Subcutaneous adipose tissue (tissue), 4 donors: Measurements from ENCODE around the gene IDH3B. TPM values are rescaled to one million over a fixed set of nuclear protein-coding genes. Genes with fewer than 3 reads are reported as not detected.

Source experiments
- CTCF ChIP-seq: fragments of 450-650 bp; IDR thresholded peaks from one replicate; pipeline ENCODE4 v1.5.1; 2016; ENCODE audit warnings: low read depth, mild to moderate bottlenecking, control low read depth, antibody characterized with exemption, moderate library complexity
- total RNA-seq, 4 donors: library from RNA; depleted of rRNA; stranded (reverse); fragments of >200 nt; gene quantifications; one replicate each; pipeline ENCODE4 v1.1.0, GENCODE V29; 2016

The IDH3B gene
- total RNA-seq, 4 donors from 2014 or later = 77.0 to 167 (median 97.3) TPM

GRCh38 chr20:2687514-2687913, 23.5 kb upstream of the IDH3B start:
- TF ChIP-seq CTCF = no peak

GRCh38 chr20:2680046-2680445, 16.0 kb upstream of the IDH3B start:
- no peak for TF ChIP-seq CTCF

- TF ChIP-seq CTCF = no peak
Measured at GRCh38 chr20:2673453-2673852, 9.4 kb upstream of the IDH3B start.

GRCh38 chr20:2672446-2672845, 8.4 kb upstream of the IDH3B start:
- TF ChIP-seq CTCF = no peak

- TF ChIP-seq CTCF = no peak
Measured at GRCh38 chr20:2671977-2672376, 8.0 kb upstream of the IDH3B start.

- TF ChIP-seq CTCF = no peak
Measured at GRCh38 chr20:2663364-2663886, 591 bp downstream of the IDH3B start.

GRCh38 chr20:2659547-2659946, 4.5 kb downstream of the IDH3B start:
- TF ChIP-seq CTCF = no peak
